HepG2 (cell line): Measurements from ENCODE around the gene TBCCD1. TPM values are rescaled to one million over a fixed set of nuclear protein-coding genes. Genes with fewer than 3 reads are reported as not detected.

Experiments used
- AHR ChIP-seq: IDR thresholded peaks from 2 replicates; pipeline ENCODE4 v1.6.1; 2018; ENCODE audit warnings: missing genetic modification reagents, missing compliant biosample characterization
- ARHGAP35 ChIP-seq: sonication (generic); formaldehyde crosslinking; IDR thresholded peaks from 2 replicates; pipeline ENCODE4 v1.9.0; 2022; ENCODE audit warnings: mild to moderate bottlenecking, inconsistent platforms, moderate library complexity, missing genetic modification reagents, borderline replicate concordance
- BRCA1 ChIP-seq: sonication (generic); formaldehyde crosslinking; IDR thresholded peaks from 2 replicates; pipeline ENCODE4 v1.4.0; 2020; ENCODE audit warnings: missing genetic modification reagents
- FOXK1 ChIP-seq: sonication (generic); formaldehyde crosslinking; IDR thresholded peaks from 2 replicates; pipeline ENCODE4 v1.4.0; 2020; ENCODE audit warnings: low read depth, missing genetic modification reagents, borderline replicate concordance
- GABPA ChIP-seq, 2 experiments: IDR thresholded peaks; 2 replicates each; pipeline ENCODE4 v1.6.1; 2011 to 2016; ENCODE audit warnings: low read depth in 2 of 2, low read length in 1 of 2, missing biosample characterization in 1 of 2, missing genetic modification characterization in 1 of 2
- GABPB1 ChIP-seq: IDR thresholded peaks from 2 replicates; pipeline ENCODE4 v1.6.1; 2016; ENCODE audit warnings: mild to moderate bottlenecking, missing genetic modification reagents, moderate library complexity, missing compliant biosample characterization
- KLF6 ChIP-seq: IDR thresholded peaks from 2 replicates; pipeline ENCODE4 v1.8.0; 2016; ENCODE audit warnings: missing biosample characterization, missing genetic modification reagents
- NR2C2 ChIP-seq: sonication (generic); formaldehyde crosslinking; IDR thresholded peaks from 2 replicates; pipeline ENCODE4 v1.4.0; 2020; ENCODE audit warnings: missing genetic modification reagents, mild to moderate bottlenecking, moderate library complexity, borderline replicate concordance
- ONECUT2 ChIP-seq: sonication (generic); formaldehyde crosslinking; IDR thresholded peaks from 2 replicates; pipeline ENCODE4 v1.4.0; 2020; ENCODE audit warnings: missing genetic modification reagents
- POLR2AphosphoS5 ChIP-seq: IDR thresholded peaks from 2 replicates; pipeline ENCODE4 v1.6.1; 2012; ENCODE audit warnings: low read depth, low read length
- RFXANK ChIP-seq: IDR thresholded peaks from 2 replicates; pipeline ENCODE4 v1.6.1; 2016
- SIN3B ChIP-seq: fragments of 150-350 bp; IDR thresholded peaks from 2 replicates; pipeline ENCODE4 v1.6.1; 2014; ENCODE audit warnings: low read length
- SMAD1 ChIP-seq: sonication (generic); formaldehyde crosslinking; IDR thresholded peaks from 2 replicates; pipeline ENCODE4 v1.4.0; 2020; ENCODE audit warnings: missing genetic modification reagents, low read depth, mild to moderate bottlenecking, borderline replicate concordance
- U2AF1 ChIP-seq: fragments of 200-400 bp; formaldehyde crosslinking; optimal IDR thresholded peaks from 2 replicates; pipeline ENCODE3; 2017; ENCODE audit warnings: mild to moderate bottlenecking, low read depth, low read length
- WIZ ChIP-seq: sonication (generic); formaldehyde crosslinking; IDR thresholded peaks from 2 replicates; pipeline ENCODE4 v1.5.1; 2020; ENCODE audit warnings: mild to moderate bottlenecking, missing genetic modification reagents
- ZBTB7B ChIP-seq: sonication (generic); formaldehyde crosslinking; IDR thresholded peaks from 2 replicates; pipeline ENCODE4 v1.4.0; 2020; ENCODE audit warnings: missing genetic modification reagents
- ZFP90 ChIP-seq: sonication (generic); formaldehyde crosslinking; IDR thresholded peaks from 2 replicates; pipeline ENCODE4 v1.8.0; 2022; ENCODE audit warnings: missing genetic modification reagents, mild to moderate bottlenecking, inconsistent platforms, borderline replicate concordance
- ZMYM3 ChIP-seq: sonication (generic); formaldehyde crosslinking; IDR thresholded peaks from 2 replicates; pipeline ENCODE4 v1.5.1; 2020; ENCODE audit warnings: mild to moderate bottlenecking, missing genetic modification reagents
- ZNF335 ChIP-seq: sonication (generic); formaldehyde crosslinking; IDR thresholded peaks from 2 replicates; pipeline ENCODE4 v1.4.0; 2020; ENCODE audit warnings: missing genetic modification reagents
- polyA plus RNA-seq, 8 experiments: library from polyadenylated mRNA; depleted of rRNA in 3 of 8; stranded (reverse) in 7 of 8; unstranded in 1 of 8; fragments of >200 nt; fragmentation: Illumina TruSeq in 4 of 8; extraction: Trizol in 4 of 8; gene quantifications; 2 replicates each; pipeline versions ENCODE4 v1.2.1 to v1.2.3, GENCODE V29; 2011 to 2016; ENCODE audit warnings: low read depth in 4 of 8, missing spikeins in 1 of 8, mixed read lengths in 1 of 8; ENCODE audit not compliant: insufficient read depth in 1 of 8
- total RNA-seq, 5 experiments: library from RNA; depleted of rRNA; stranded (reverse); fragments of >200 nt; fragmentation: Illumina TruSeq; extraction: Trizol; gene quantifications; 2 replicates each; pipeline ENCODE4 v1.2.3, GENCODE V29; 2016; ENCODE audit warnings: low read depth in 1 of 5
- TF ChIP-seq, protein P1 (sequence below): sonication (generic); formaldehyde crosslinking; IDR thresholded peaks from 2 replicates; pipeline ENCODE4 v1.4.0; 2020; ENCODE audit warnings: missing genetic modification reagents, mild to moderate bottlenecking, borderline replicate concordance
- TF ChIP-seq, protein P2 (sequence below): sonication (generic); formaldehyde crosslinking; IDR thresholded peaks from 2 replicates; pipeline ENCODE4 v1.5.0; 2020; ENCODE audit warnings: mild to moderate bottlenecking, missing genetic modification reagents, borderline replicate concordance

TBCCD1 gene
- total and polyA plus RNA-seq, 2 of the 13 experiments (the other 11 are each of a cell fraction or from before 2014, with no cell fraction given): 13.6 to 16.2 TPM

DNA sequence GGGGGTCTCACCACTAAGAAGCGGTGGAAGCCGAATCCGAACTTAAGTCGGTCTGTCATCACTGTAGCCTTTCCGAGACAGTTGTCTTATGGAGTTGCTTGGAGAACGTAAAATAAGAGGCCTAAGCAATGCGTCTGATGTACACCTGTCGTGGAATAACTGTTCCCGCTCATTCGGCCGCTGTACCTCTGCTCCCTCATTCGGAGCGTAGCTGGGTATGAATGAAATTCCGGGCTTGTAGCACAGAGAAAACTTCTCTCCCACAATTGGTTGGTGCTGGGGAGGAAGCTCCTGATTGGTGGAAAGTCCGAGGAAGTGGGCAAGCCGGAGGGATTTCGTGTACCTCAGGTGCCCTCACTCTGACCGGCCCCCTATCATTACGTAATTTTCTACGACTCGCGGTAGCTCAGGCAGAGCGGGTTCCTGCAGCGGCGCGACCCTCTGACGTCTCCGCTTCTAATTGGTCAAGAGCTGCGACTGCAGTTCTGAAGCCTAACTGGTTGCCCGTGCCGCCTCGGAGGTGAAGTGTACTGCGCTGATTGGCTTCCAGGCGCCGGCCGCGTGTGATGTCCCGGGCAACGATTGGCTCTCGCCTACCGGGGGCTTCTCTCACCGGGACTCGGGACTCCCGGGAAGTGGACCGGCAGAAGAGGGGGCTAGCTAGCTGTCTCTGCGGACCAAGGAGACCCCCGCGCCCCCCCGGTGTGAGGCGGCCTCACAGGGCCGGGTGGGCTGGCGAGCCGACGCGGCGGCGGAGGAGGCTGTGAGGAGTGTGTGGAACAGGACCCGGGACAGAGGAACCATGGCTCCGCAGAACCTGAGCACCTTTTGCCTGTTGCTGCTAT, 3.2 kb upstream of the TBCCD1 start, which contains the start of gene DNAJB11 (continued):
- TF ChIP-seq GABPA (IDR thresholded peaks at IDR 0.05; ENCODE audit: low read depth, low read length): no peak
- peak; percentile 84 for TF ChIP-seq GABPA (CRISPR knock-in tag; IDR thresholded peaks at IDR 0.05; ENCODE audit: low read depth)
- peak; percentile 21; the same call in 1 of the 2 replicates for TF ChIP-seq SMAD1
- peak; percentile 87; the same call in 1 of the 2 replicates for TF ChIP-seq FOXK1 (CRISPR knock-in tag)
- 0 out of 2 replicates have a peak, but pooled peaks have one; percentile 11 for TF ChIP-seq ZMYM3 (CRISPR knock-in tag)
- TF ChIP-seq U2AF1: peak; percentile 47
- TF ChIP-seq BRCA1: no peak
- TF ChIP-seq ZFP90 (CRISPR knock-in tag): peak; percentile 79; the same call in 1 of the 2 replicates
- peak; percentile 70 for TF ChIP-seq ZNF335 (CRISPR knock-in tag)
- TF ChIP-seq AHR: no peak; the same call in 1 of the 2 replicates
- TF ChIP-seq, protein P1, sequence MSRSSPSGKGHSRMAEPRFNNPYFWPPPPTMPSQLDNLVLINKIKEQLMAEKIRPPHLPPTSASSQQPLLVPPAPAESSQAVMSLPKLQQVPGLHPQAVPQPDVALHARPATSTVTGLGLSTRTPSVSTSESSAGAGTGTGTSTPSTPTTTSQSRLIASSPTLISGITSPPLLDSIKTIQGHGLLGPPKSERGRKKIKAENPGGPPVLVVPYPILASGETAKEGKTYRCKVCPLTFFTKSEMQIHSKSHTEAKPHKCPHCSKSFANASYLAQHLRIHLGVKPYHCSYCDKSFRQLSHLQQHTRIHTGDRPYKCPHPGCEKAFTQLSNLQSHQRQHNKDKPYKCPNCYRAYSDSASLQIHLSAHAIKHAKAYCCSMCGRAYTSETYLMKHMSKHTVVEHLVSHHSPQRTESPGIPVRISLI (CRISPR knock-in tag): no peak
- TF ChIP-seq, protein P2, sequence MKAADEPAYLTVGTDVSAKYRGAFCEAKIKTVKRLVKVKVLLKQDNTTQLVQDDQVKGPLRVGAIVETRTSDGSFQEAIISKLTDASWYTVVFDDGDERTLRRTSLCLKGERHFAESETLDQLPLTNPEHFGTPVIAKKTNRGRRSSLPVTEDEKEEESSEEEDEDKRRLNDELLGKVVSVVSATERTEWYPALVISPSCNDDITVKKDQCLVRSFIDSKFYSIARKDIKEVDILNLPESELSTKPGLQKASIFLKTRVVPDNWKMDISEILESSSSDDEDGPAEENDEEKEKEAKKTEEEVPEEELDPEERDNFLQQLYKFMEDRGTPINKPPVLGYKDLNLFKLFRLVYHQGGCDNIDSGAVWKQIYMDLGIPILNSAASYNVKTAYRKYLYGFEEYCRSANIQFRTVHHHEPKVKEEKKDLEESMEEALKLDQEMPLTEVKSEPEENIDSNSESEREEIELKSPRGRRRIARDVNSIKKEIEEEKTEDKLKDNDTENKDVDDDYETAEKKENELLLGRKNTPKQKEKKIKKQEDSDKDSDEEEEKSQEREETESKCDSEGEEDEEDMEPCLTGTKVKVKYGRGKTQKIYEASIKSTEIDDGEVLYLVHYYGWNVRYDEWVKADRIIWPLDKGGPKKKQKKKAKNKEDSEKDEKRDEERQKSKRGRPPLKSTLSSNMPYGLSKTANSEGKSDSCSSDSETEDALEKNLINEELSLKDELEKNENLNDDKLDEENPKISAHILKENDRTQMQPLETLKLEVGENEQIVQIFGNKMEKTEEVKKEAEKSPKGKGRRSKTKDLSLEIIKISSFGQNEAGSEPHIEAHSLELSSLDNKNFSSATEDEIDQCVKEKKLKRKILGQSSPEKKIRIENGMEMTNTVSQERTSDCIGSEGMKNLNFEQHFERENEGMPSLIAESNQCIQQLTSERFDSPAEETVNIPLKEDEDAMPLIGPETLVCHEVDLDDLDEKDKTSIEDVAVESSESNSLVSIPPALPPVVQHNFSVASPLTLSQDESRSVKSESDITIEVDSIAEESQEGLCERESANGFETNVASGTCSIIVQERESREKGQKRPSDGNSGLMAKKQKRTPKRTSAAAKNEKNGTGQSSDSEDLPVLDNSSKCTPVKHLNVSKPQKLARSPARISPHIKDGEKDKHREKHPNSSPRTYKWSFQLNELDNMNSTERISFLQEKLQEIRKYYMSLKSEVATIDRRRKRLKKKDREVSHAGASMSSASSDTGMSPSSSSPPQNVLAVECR (CRISPR knock-in tag): peak; percentile 86; the same call in 1 of the 2 replicates
- TF ChIP-seq ZBTB7B (CRISPR knock-in tag): peak; percentile 59; the same call in 1 of the 2 replicates
- peak; percentile 90 for TF ChIP-seq POLR2AphosphoS5
- TF ChIP-seq WIZ (CRISPR knock-in tag): no peak
- TF ChIP-seq RFXANK (CRISPR knock-in tag): peak; percentile 95; the same call in 1 of the 2 replicates
- TF ChIP-seq KLF6 (CRISPR knock-in tag): peak; percentile 46; the same call in 1 of the 2 replicates
- no peak for TF ChIP-seq ONECUT2 (CRISPR knock-in tag)
- TF ChIP-seq SIN3B: peak; percentile 76; the same call in 1 of the 2 replicates
- TF ChIP-seq ARHGAP35 (CRISPR knock-in tag): no peak
- TF ChIP-seq NR2C2 (CRISPR knock-in tag): peak; percentile 64; the same call in 1 of the 2 replicates
- peak; percentile 87 for TF ChIP-seq GABPB1 (CRISPR knock-in tag)
